OCI-LY1 (cell line): ENCODE data around the gene CTNND2.

Source experiments
- H2AFZ ChIP-seq: fragments of 200-600 bp; sonication (generic), shearing (Covaris generic); 2 replicates; pipeline ENCODE4 v1.6.0; 2014; ENCODE audit warnings: antibody characterized with exemption, mild to moderate bottlenecking, low read length
- H3F3A ChIP-seq: fragments of 200-600 bp; sonication (generic), shearing (Covaris generic); 2 replicates; pipeline ENCODE4 v1.6.0; 2014; ENCODE audit warnings: mild to moderate bottlenecking, antibody characterized with exemption, low read length, moderate library complexity; ENCODE audit not compliant: insufficient read depth
- H3K27ac ChIP-seq: fragments of 200-600 bp; sonication (generic); 2 replicates; pipeline ENCODE4 v1.5.1; 2014; ENCODE audit warnings: low read length, mixed run types, mild to moderate bottlenecking, low read depth; ENCODE audit not compliant: poor library complexity, severe bottlenecking
- H3K27me3 ChIP-seq: fragments of 200-600 bp; sonication (generic); 2 replicates; pipeline ENCODE4 v1.6.0; 2014; ENCODE audit warnings: antibody characterized with exemption, mild to moderate bottlenecking, low read length, moderate library complexity; ENCODE audit not compliant: insufficient read depth
- H3K36me3 ChIP-seq: fragments of 200-600 bp; sonication (generic); 2 replicates; pipeline ENCODE4 v1.6.1; 2014; ENCODE audit warnings: mild to moderate bottlenecking, antibody characterized with exemption, low read length, moderate library complexity, mixed read lengths; ENCODE audit not compliant: insufficient read depth
- H3K4me1 ChIP-seq: fragments of 200-600 bp; sonication (generic); 2 replicates; pipeline ENCODE4 v1.5.1; 2014; ENCODE audit warnings: mild to moderate bottlenecking, low read length, moderate library complexity; ENCODE audit not compliant: insufficient read depth, severe bottlenecking
- H3K4me2 ChIP-seq: fragments of 200-600 bp; sonication (generic), shearing (Covaris generic); 2 replicates; pipeline ENCODE4 v1.6.1; 2014; ENCODE audit warnings: low read length
- H3K4me3 ChIP-seq: fragments of 200-600 bp; sonication (generic); 2 replicates; pipeline ENCODE4 v1.5.1; 2014; ENCODE audit warnings: low read length, low read depth, mild to moderate bottlenecking, mixed read lengths; ENCODE audit not compliant: poor library complexity, severe bottlenecking
- H3K79me2 ChIP-seq: fragments of 200-600 bp; shearing (Covaris generic); 2 replicates; pipeline ENCODE4 v1.6.1; 2016; ENCODE audit warnings: mixed run types, low read length, mixed read lengths; ENCODE audit not compliant: insufficient read depth
- H3K9ac ChIP-seq: fragments of 200-600 bp; sonication (generic), shearing (Covaris generic); 2 replicates; pipeline ENCODE4 v1.6.1; 2014; ENCODE audit warnings: mild to moderate bottlenecking, low read length, mixed read lengths
- H3K9me2 ChIP-seq: fragments of 200-600 bp; sonication (generic), shearing (Covaris generic); 2 replicates; pipeline ENCODE4 v1.6.1; 2014; ENCODE audit warnings: low read depth, mild to moderate bottlenecking, low read length, mixed read lengths
- H3K9me3 ChIP-seq: fragments of 200-600 bp; shearing (Covaris generic); 2 replicates; pipeline ENCODE4 v1.6.1; 2014; ENCODE audit warnings: low read length, mixed read lengths
- H4K20me1 ChIP-seq: fragments of 200-600 bp; sonication (generic), shearing (Covaris generic); 2 replicates; pipeline ENCODE4 v1.6.0; 2016; ENCODE audit warnings: mild to moderate bottlenecking, low read length; ENCODE audit not compliant: insufficient read depth
- CTCF ChIP-seq: fragments of 200-600 bp; sonication (generic), shearing (Covaris generic); IDR thresholded peaks from 2 replicates; pipeline ENCODE4 v1.5.1; 2017; ENCODE audit warnings: mild to moderate bottlenecking, antibody characterized with exemption, low read length, moderate library complexity, mixed read lengths
- EZH2 ChIP-seq: fragments of 200-600 bp; sonication (generic), shearing (Covaris generic); IDR thresholded peaks from 2 replicates; pipeline ENCODE4 v1.8.0; 2017; ENCODE audit warnings: borderline replicate concordance, mixed run types, mild to moderate bottlenecking, antibody characterized with exemption, low read length, moderate library complexity, mixed read lengths

The CTNND2 gene

GRCh38 chr5:11897781-11898180, 6.5 kb downstream of the CTNND2 start:
- Histone ChIP-seq H2AFZ (no peak overlapping the region), H3K9me3 (no peaks in the 10 kb centered on the region; the same call in 1 of the 2 replicates), H3K36me3 (no peaks in the 10 kb centered on the region), H3K27ac (no peak overlapping the region), H3F3A (no peaks in the 10 kb centered on the region), H4K20me1 (no peaks in the 10 kb centered on the region), H3K4me1 (no peaks in the 10 kb centered on the region), H3K4me2 (no peak overlapping the region), H3K27me3 (no peaks in the 10 kb centered on the region), H3K4me3 (no peak overlapping the region), H3K9me2 (no peaks in the 10 kb centered on the region), H3K9ac (no peak overlapping the region), H3K79me2 (no peaks in the 10 kb centered on the region)
- TF ChIP-seq CTCF: no peak
- no peak for TF ChIP-seq EZH2

GRCh38 chr5:11894992-11895391, 9.3 kb downstream of the CTNND2 start:
- H3K4me2 ChIP-seq: no peak overlapping the region
- H3K9me3 ChIP-seq: no peaks in the 10 kb centered on the region; the same call in 1 of the 2 replicates
- no peaks in the 10 kb centered on the region for H4K20me1 ChIP-seq
- H3F3A ChIP-seq: no peaks in the 10 kb centered on the region
- no peaks in the 10 kb centered on the region for H3K36me3 ChIP-seq
- no peaks in the 10 kb centered on the region for H3K27me3 ChIP-seq
- no peak overlapping the region for H3K27ac ChIP-seq
- TF ChIP-seq CTCF (no peak), EZH2 (no peak)
- no peak overlapping the region for H3K4me3 ChIP-seq
- H2AFZ ChIP-seq: no peak overlapping the region
- H3K4me1 ChIP-seq: no peaks in the 10 kb centered on the region
- H3K9me2 ChIP-seq: no peaks in the 10 kb centered on the region
- no peak overlapping the region for H3K9ac ChIP-seq
- no peaks in the 10 kb centered on the region for H3K79me2 ChIP-seq

GRCh38 chr5:11892832-11893231, 11.4 kb downstream of the CTNND2 start:
- H3K79me2 ChIP-seq: no peaks in the 10 kb centered on the region
- TF ChIP-seq CTCF: no peak
- TF ChIP-seq EZH2: no peak
- H3K27me3 ChIP-seq: no peaks in the 10 kb centered on the region

More at GRCh38 chr5:11892832-11893231, 11.4 kb downstream of the CTNND2 start:
- H2AFZ ChIP-seq: no peak overlapping the region
- H3K27ac ChIP-seq: no peak overlapping the region
- no peaks in the 10 kb centered on the region for H3K9me2 ChIP-seq
- no peak overlapping the region for H3K4me2 ChIP-seq
- H3K4me3 ChIP-seq: no peak overlapping the region
- no peaks in the 10 kb centered on the region; the same call in 1 of the 2 replicates for H3K9me3 ChIP-seq
- H3F3A ChIP-seq: no peaks in the 10 kb centered on the region
- H3K36me3 ChIP-seq: no peaks in the 10 kb centered on the region
- no peak overlapping the region for H3K9ac ChIP-seq
- H3K4me1 ChIP-seq: no peaks in the 10 kb centered on the region
- H4K20me1 ChIP-seq: no peaks in the 10 kb centered on the region
